Measurements from ENCODE around the gene CNTN4. TPM values are rescaled to one million over a fixed set of nuclear protein-coding genes. Genes with fewer than 3 reads are reported as not detected.
"Not testable (repeated sequence)": the region's sequence is repeated elsewhere in the genome, so short reads cannot be mapped to it uniquely, and the experiment has no call there.

The CNTN4 gene
- polyA plus RNA-seq (2011; rRNA removed) (not detected in 2 replicates), polyA minus RNA-seq (2011; rRNA and poly(A)+ RNA removed) (not detected in 2 replicates)

- Histone ChIP-seq H3K27ac (ENCODE audit: low read depth, low read length) (no peak within 1 kb of the TSS), H3K4me3 (ENCODE audit: low read depth, low read length) (no peak within 1 kb of the TSS), H3K27me3 (ENCODE audit: control insufficient read depth, insufficient read depth, low read length) (no peaks in the 10 kb centered on the region), H3K9me3 (ENCODE audit: control insufficient read depth, insufficient read depth, low read length) (peaks cover 16% of the 10 kb centered on the region)
- no peak for DNase-seq (ENCODE audit: low read depth, low spot score)
- ChIA-PET POLR2A (no interaction called here), CTCF (no interaction called here)
- TF ChIP-seq, protein P1, sequence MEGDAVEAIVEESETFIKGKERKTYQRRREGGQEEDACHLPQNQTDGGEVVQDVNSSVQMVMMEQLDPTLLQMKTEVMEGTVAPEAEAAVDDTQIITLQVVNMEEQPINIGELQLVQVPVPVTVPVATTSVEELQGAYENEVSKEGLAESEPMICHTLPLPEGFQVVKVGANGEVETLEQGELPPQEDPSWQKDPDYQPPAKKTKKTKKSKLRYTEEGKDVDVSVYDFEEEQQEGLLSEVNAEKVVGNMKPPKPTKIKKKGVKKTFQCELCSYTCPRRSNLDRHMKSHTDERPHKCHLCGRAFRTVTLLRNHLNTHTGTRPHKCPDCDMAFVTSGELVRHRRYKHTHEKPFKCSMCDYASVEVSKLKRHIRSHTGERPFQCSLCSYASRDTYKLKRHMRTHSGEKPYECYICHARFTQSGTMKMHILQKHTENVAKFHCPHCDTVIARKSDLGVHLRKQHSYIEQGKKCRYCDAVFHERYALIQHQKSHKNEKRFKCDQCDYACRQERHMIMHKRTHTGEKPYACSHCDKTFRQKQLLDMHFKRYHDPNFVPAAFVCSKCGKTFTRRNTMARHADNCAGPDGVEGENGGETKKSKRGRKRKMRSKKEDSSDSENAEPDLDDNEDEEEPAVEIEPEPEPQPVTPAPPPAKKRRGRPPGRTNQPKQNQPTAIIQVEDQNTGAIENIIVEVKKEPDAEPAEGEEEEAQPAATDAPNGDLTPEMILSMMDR (IDR thresholded peaks at IDR 0.05; ENCODE audit: low read depth, low read length), result no peak
These were observed at the start of gene CNTN4 for GRCh38 chr3:2098398-2099027. TSS of gene CNTN4 (plus strand) at chr3:2098866.

GRCh38 chr3:2061360-2061759 lies 37.3 kb upstream of the CNTN4 start:
- POLR2A ChIA-PET, result no interaction called here
- H3K9me3 ChIP-seq (ENCODE audit: control insufficient read depth, insufficient read depth, low read length), result peaks cover 9% of the 10 kb centered on the region; the same call in 1 of the 2 replicates
- TF ChIP-seq, protein P1 (IDR thresholded peaks at IDR 0.05; ENCODE audit: low read depth, low read length), result no peak
- no peaks in the 10 kb centered on the region for H3K27me3 ChIP-seq (ENCODE audit: control insufficient read depth, insufficient read depth, low read length)
- no peak overlapping the region for H3K27ac ChIP-seq (ENCODE audit: low read depth, low read length)
- no peak for DNase-seq (ENCODE audit: low read depth, low spot score)
- no peak overlapping the region for H3K4me3 ChIP-seq (ENCODE audit: low read depth, low read length)
- CTCF ChIA-PET, result no interaction called here

- CTCF ChIA-PET, result no interaction called here
- Histone ChIP-seq H3K4me3 (ENCODE audit: low read depth, low read length) (no peak overlapping the region), H3K27me3 (ENCODE audit: control insufficient read depth, insufficient read depth, low read length) (no peaks in the 10 kb centered on the region), H3K27ac (ENCODE audit: low read depth, low read length) (no peak overlapping the region), H3K9me3 (ENCODE audit: control insufficient read depth, insufficient read depth, low read length) (peaks cover 5% of the 10 kb centered on the region)
- TF ChIP-seq, protein P1 (IDR thresholded peaks at IDR 0.05; ENCODE audit: low read depth, low read length), result no peak
- POLR2A ChIA-PET, result no interaction called here
- DNase-seq (ENCODE audit: low read depth, low spot score), result no peak
These were observed 27.1 kb upstream of the CNTN4 start for GRCh38 chr3:2071531-2071930.

- no peak overlapping the region for H3K4me3 ChIP-seq (ENCODE audit: low read depth, low read length)
- H3K27ac ChIP-seq (ENCODE audit: low read depth, low read length), result no peak overlapping the region
- H3K9me3 ChIP-seq (ENCODE audit: control insufficient read depth, insufficient read depth, low read length), result peaks cover 10% of the 10 kb centered on the region
- DNase-seq (ENCODE audit: low read depth, low spot score), result no peak
- POLR2A ChIA-PET, result no interaction called here
- CTCF ChIA-PET, result no interaction called here
- H3K27me3 ChIP-seq (ENCODE audit: control insufficient read depth, insufficient read depth, low read length), result no peaks in the 10 kb centered on the region
- TF ChIP-seq, protein P1 (IDR thresholded peaks at IDR 0.05; ENCODE audit: low read depth, low read length), result no peak
These were observed 19.8 kb upstream of the CNTN4 start for GRCh38 chr3:2078821-2079220.

DNA sequence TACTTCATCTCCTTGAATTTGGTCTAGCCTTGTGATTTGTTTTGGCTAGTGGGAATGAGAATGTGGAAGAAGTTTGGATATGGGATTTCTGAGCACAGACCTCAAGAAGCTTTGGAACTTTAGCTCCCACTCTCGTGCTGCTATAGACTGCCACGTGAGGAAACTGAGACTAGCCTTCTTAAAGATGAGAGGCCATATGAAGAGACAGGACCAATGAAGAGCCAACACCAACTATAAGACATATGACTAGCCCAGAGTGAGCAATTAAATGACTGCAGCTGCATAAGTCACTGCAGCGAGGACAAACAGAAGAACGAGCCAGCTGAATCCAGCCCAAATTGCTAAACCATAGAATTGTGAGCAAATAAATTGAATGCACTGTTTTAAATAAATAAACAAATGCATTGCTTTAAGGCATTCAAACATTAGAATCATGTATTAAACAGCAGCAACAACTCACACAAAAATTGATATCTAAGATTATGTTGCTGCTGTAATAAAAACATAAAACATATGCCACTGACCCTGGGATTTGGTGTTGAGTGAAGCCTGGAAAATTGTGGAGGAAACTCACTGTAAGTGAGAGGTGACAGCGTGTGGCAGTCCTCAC lies 15.7 kb upstream of the CNTN4 start:
- Histone ChIP-seq H3K27ac (ENCODE audit: low read depth, low read length) (no peak overlapping the region), H3K9me3 (ENCODE audit: control insufficient read depth, insufficient read depth, low read length) (peaks cover 14% of the 10 kb centered on the region), H3K27me3 (ENCODE audit: control insufficient read depth, insufficient read depth, low read length) (no peaks in the 10 kb centered on the region), H3K4me3 (ENCODE audit: low read depth, low read length) (no peak overlapping the region)
- TF ChIP-seq, protein P1 (IDR thresholded peaks at IDR 0.05; ENCODE audit: low read depth, low read length), result no peak
- CTCF ChIA-PET, result no interaction called here
- no peak for DNase-seq (ENCODE audit: low read depth, low spot score)
- POLR2A ChIA-PET, result no interaction called here

DNA sequence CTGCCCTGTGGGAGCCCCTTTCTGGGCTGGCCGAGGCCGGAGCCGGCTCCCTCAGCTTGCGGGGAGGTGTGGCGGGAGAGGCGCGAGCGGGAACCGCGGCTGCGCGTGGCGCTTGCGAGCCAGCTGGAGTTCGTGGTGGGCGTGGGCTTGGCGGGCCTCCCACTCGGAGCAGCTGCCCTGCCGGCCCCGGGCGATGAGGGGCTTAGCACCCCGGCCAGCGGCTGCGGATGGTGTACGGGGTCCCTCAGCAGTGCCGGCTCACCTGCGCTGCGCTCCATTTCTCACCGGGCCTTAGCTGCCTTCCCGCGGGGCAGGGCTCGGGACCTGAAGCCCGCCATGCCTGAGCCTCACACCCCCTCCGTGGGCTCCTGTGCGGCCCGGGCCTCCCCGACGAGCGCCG lies 15.1 kb upstream of the CNTN4 start:
- H3K27ac ChIP-seq (ENCODE audit: low read depth, low read length); POLR2A ChIA-PET; H3K27me3 ChIP-seq (ENCODE audit: control insufficient read depth, insufficient read depth, low read length); CTCF ChIA-PET; DNase-seq (ENCODE audit: low read depth, low spot score); H3K4me3 ChIP-seq (ENCODE audit: low read depth, low read length): not testable (repeated sequence)
- peaks cover 14% of the 10 kb centered on the region for H3K9me3 ChIP-seq (ENCODE audit: control insufficient read depth, insufficient read depth, low read length)
